Glutamatergic neuron (in vitro differentiated cells): ENCODE data around the gene C22orf31. TPM values are rescaled to one million over a fixed set of nuclear protein-coding genes. Genes with fewer than 3 reads are reported as not detected.

Source experiments
- DNase-seq: peaks from one replicate; pipeline ENCODE4 v3.0.0; 2022
- H3K27ac Mint-ChIP-seq: one replicate; pipeline ENCODE4 v1.8.0; 2020; ENCODE audit warnings: mild to moderate bottlenecking, mixed read lengths, inconsistent platforms; ENCODE audit not compliant: unreplicated experiment
- H3K27me3 Mint-ChIP-seq: one replicate; pipeline ENCODE4 v1.8.0; 2020; ENCODE audit warnings: mild to moderate bottlenecking, moderate library complexity, mixed read lengths, inconsistent platforms; ENCODE audit not compliant: unreplicated experiment
- H3K36me3 Mint-ChIP-seq: one replicate; pipeline ENCODE4 v1.8.0; 2020; ENCODE audit warnings: mild to moderate bottlenecking, mixed read lengths, inconsistent platforms; ENCODE audit not compliant: unreplicated experiment
- H3K4me1 Mint-ChIP-seq: one replicate; pipeline ENCODE4 v1.8.0; 2020; ENCODE audit warnings: mild to moderate bottlenecking, low read depth, mixed read lengths, inconsistent platforms; ENCODE audit not compliant: unreplicated experiment
- H3K4me3 Mint-ChIP-seq: one replicate; pipeline ENCODE4 v1.8.0; 2020; ENCODE audit warnings: mild to moderate bottlenecking, mixed read lengths, inconsistent platforms; ENCODE audit not compliant: unreplicated experiment
- H3K9me3 Mint-ChIP-seq: one replicate; pipeline ENCODE4 v1.8.0; 2020; ENCODE audit warnings: mild to moderate bottlenecking, moderate library complexity, mixed read lengths, inconsistent platforms; ENCODE audit not compliant: unreplicated experiment
- CTCF ChIP-seq: fragments of 200-600 bp; sonication (generic); IDR thresholded peaks from one replicate; pipeline ENCODE4 v1.5.0; 2021; ENCODE audit not compliant: partially characterized antibody, unreplicated experiment
- total RNA-seq: library from RNA; stranded (reverse); fragmentation: NEBNext Ultra II Directional; extraction: Animal tissue kit (Norgen Biotek cat#: 25700); gene quantifications from one replicate; pipeline ENCODE4 v1.2.1, GENCODE V29; 2021; ENCODE audit not compliant: unreplicated experiment

Gene C22orf31
- total RNA-seq, 1 donor from 2014 or later: not detected

- H3K36me3 Mint-ChIP-seq: peaks cover 4% of the 10 kb centered on the region
- H3K9me3 Mint-ChIP-seq: no peaks in the 10 kb centered on the region
- no peak for TF ChIP-seq CTCF
- H3K27ac Mint-ChIP-seq: no peak overlapping the region
- H3K27me3 Mint-ChIP-seq: peaks cover 12% of the 10 kb centered on the region
- H3K4me3 Mint-ChIP-seq: no peak overlapping the region
- DNase-seq: no peak
- H3K4me1 Mint-ChIP-seq: peaks cover 3% of the 10 kb centered on the region
Observed at GRCh38 chr22:29069463-29069862, 7.8 kb upstream of the C22orf31 start.

DNA sequence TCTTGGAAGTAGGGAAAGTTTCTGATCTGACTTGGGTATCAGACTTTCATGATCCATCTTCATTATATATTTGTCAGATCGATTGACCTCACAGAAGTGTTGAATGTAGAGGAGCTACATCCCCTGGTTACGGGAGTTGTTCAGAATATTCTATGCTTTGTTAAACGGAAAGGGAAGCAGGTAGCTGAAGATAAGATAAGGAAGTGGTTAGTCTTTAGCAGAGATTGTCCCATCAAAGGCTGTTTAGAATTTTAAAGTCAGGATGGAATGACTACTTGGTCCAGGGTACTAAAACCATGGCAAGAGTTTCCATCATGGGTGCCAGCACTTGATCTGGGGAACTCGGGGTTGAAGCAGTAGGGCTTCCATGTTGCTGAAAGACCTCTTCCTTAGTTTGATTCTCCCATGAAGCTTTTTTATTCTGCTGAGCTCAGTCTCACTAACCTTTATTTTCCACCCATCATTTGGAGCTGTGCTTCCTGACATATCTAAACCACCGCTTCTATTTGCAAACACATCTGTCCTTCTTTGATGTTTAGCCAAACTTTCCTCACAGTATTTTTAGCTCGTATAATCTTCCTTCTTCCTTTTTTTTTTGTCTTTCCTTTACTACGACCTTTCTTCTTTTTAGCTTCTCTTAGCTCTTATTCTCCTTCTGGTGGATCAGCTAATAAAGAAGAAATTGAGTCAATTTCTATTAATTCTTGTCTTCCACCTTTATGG, 4.0 kb upstream of the C22orf31 start:
- Mint-ChIP-seq H3K4me1 (peaks cover 20% of the 10 kb centered on the region), H3K36me3 (peaks cover 4% of the 10 kb centered on the region), H3K27ac (no peak overlapping the region), H3K27me3 (peaks cover 9% of the 10 kb centered on the region), H3K9me3 (peaks cover 2% of the 10 kb centered on the region), H3K4me3 (no peak overlapping the region)
- TF ChIP-seq CTCF: no peak
- DNase-seq: no peak

DNA sequence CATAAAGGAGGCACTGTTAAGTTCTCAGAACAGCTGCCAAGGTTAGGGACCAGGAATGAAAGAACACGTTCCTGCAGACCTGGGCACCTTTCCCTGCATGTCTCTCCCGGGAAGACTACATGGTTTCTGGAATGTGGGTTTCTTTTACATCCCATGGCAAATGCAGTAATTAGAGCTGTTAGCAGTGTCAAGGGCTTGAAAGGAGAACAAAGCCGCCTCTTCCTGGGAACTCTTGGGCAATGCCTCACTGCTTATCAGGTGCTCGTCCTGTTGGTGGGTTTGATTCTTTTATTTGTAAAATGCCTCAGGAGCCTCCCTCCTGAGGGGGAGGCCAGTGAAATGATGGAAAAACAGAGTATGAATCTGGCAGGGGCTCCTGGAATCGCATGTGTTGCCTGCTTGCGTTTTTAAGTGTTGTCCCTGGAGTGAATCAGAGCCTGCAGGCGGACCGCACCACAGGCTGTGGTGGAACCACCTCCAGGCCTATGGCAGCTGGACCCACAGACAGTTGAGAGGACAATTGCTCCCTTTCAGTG, 723 bp upstream of the C22orf31 start:
- Mint-ChIP-seq H3K27me3 (peaks cover 6% of the 10 kb centered on the region), H3K36me3 (peaks cover 4% of the 10 kb centered on the region), H3K4me3 (no peak overlapping the region), H3K9me3 (peaks cover 6% of the 10 kb centered on the region), H3K27ac (peak overlapping the region; percentile 86), H3K4me1 (peaks cover 23% of the 10 kb centered on the region)
- TF ChIP-seq CTCF: no peak
- no peak for DNase-seq

DNA sequence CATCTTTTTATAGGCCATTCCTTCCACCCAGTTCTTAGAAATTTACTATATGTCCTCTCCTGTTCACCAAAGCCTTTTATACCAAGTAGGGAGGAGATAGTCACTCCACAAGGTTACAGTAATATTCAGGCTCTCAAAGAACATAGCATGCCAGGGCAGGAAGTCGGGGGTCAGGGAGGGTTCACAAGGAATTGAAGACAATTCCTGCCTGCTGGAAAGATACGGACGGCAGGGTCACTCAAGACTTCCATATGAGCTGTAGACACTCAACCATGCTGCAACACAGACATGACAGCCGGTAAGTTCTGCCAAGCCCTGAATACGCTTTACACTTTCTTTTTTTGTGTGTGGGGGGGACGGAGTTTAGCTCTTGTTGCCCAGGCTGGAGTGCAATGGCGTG, 700 bp downstream of the C22orf31 start:
- TF ChIP-seq CTCF: no peak
- Mint-ChIP-seq H3K9me3 (peaks cover 8% of the 10 kb centered on the region), H3K4me1 (peaks cover 26% of the 10 kb centered on the region), H3K27ac (no peak overlapping the region), H3K36me3 (no peaks in the 10 kb centered on the region), H3K27me3 (peaks cover 4% of the 10 kb centered on the region), H3K4me3 (no peak overlapping the region)
- no peak for DNase-seq

GRCh38 chr22:29060251-29060869, 1.3 kb downstream of the C22orf31 start:
- peaks cover 3% of the 10 kb centered on the region for H3K27me3 Mint-ChIP-seq
- peaks cover 31% of the 10 kb centered on the region for H3K4me1 Mint-ChIP-seq
- H3K9me3 Mint-ChIP-seq: peaks cover 8% of the 10 kb centered on the region
- H3K27ac Mint-ChIP-seq: no peak overlapping the region
- no peak for TF ChIP-seq CTCF
- no peaks in the 10 kb centered on the region for H3K36me3 Mint-ChIP-seq
- H3K4me3 Mint-ChIP-seq: no peak overlapping the region
- no peak for DNase-seq
